SK-N-MC (cell line): ENCODE results near the gene GPRC5D.

Source experiments
- EZH2 ChIP-seq: fragments of 200-600 bp; sonication (generic); IDR thresholded peaks from one replicate; pipeline ENCODE4 v1.6.1; 2017; ENCODE audit warnings: antibody characterized with exemption
- FOXP2 ChIP-seq: optimal IDR thresholded peaks from 2 replicates; pipeline ENCODE3; 2011; ENCODE audit warnings: mild to moderate bottlenecking, moderate library complexity; ENCODE audit not compliant: insufficient read depth; ENCODE audit errors: extremely low read length, control extremely low read depth
- POLR2AphosphoS5 ChIP-seq: IDR thresholded peaks from 2 replicates; pipeline ENCODE4 v1.6.1; 2012; ENCODE audit warnings: mild to moderate bottlenecking, low read depth, low read length, borderline replicate concordance

GRCh38 chr12:12975322-12976077 is 23.5 kb upstream of the GPRC5D start:
- TF ChIP-seq POLR2AphosphoS5 = no peak
- no peak for TF ChIP-seq EZH2
- no peak for TF ChIP-seq FOXP2
